Testis (tissue), 2 donors: ENCODE results near the gene PRMT7.

Experiments used
- CTCF ChIP-seq, 3 experiments: fragments of 450-650 bp in 2 of 3; fragments of 200-600 bp in 1 of 3; sonication (generic) in 1 of 3; IDR thresholded peaks; one replicate each; pipeline ENCODE4 v1.5.1; 2016 to 2019; ENCODE audit warnings: antibody characterized with exemption in 3 of 3, mild to moderate bottlenecking in 2 of 3, moderate library complexity in 1 of 3
- POLR2A ChIP-seq: fragments of 450-650 bp; IDR thresholded peaks from one replicate; pipeline ENCODE4 v1.6.1; 2017; ENCODE audit warnings: antibody characterized with exemption, mild to moderate bottlenecking, moderate library complexity

- no peak for TF ChIP-seq CTCF (IDR thresholded peaks at IDR 0.05)
- TF ChIP-seq POLR2A, result no peak
These were observed 21.6 kb upstream of the PRMT7 start for GRCh38 chr16:68289202-68289601.
